HG02885 (cell line): ENCODE measurements around the gene ALDH3A1.
"Not testable (repeated sequence)": the region's sequence is repeated elsewhere in the genome, so short reads cannot be mapped to it uniquely, and the experiment has no call there.

Experiments used
- ATAC-seq: cut with Tn5 transposase; IDR thresholded peaks from one replicate; pipeline ENCODE4 v1.9.1; 2021; ENCODE audit warnings: mild to moderate bottlenecking; ENCODE audit not compliant: unreplicated experiment, poor library complexity

Gene ALDH3A1

GRCh38 chr17:19747829-19748806 lies at the start of gene ALDH3A1:
Gene ALDH3A1, minus strand, starts transcription at chr17:19748298. Its CDS starts 3,169 bp downstream, at chr17:19745129.
- ATAC-seq, result no peak

GRCh38 chr17:19796457-19796856 lies 48.4 kb upstream of the ALDH3A1 start:
- no peak for ATAC-seq

GRCh38 chr17:19791918-19792550 lies 43.9 kb upstream of the ALDH3A1 start:
- ATAC-seq, result no peak

- ATAC-seq, result no peak
Measured at GRCh38 chr17:19787733-19788357, 39.7 kb upstream of the ALDH3A1 start.

- ATAC-seq, result no peak
Measured at GRCh38 chr17:19785854-19786253, 37.8 kb upstream of the ALDH3A1 start.

GRCh38 chr17:19781488-19782458 lies 33.7 kb upstream of the ALDH3A1 start:
- no peak for ATAC-seq

- ATAC-seq, result no peak
Measured at GRCh38 chr17:19780846-19781245, 32.7 kb upstream of the ALDH3A1 start.

GRCh38 chr17:19773534-19773933 lies 25.4 kb upstream of the ALDH3A1 start:
- no peak for ATAC-seq

GRCh38 chr17:19771971-19772630 lies 24.0 kb upstream of the ALDH3A1 start:
- ATAC-seq, result no peak

GRCh38 chr17:19770985-19771735 lies 23.1 kb upstream of the ALDH3A1 start:
- no peak for ATAC-seq

GRCh38 chr17:19769946-19770652 lies 22.0 kb upstream of the ALDH3A1 start:
- ATAC-seq, result no peak

- ATAC-seq, result no peak
Measured at GRCh38 chr17:19768046-19768782, 20.1 kb upstream of the ALDH3A1 start.

- peak; percentile 78 for ATAC-seq
Measured at GRCh38 chr17:19766421-19767270, 18.5 kb upstream of the ALDH3A1 start.

- ATAC-seq, result no peak
Measured at GRCh38 chr17:19766016-19766415, 17.9 kb upstream of the ALDH3A1 start.

GRCh38 chr17:19763991-19764390 lies 15.9 kb upstream of the ALDH3A1 start:
- not testable (repeated sequence) for ATAC-seq

GRCh38 chr17:19763416-19763815 lies 15.3 kb upstream of the ALDH3A1 start:
- ATAC-seq, result no peak
